Right lobe of liver (tissue), 6 donors: ENCODE measurements around the gene SLC22A6. TPM values are rescaled to one million over a fixed set of nuclear protein-coding genes. Genes with fewer than 3 reads are reported as not detected.

Experiments
- ATAC-seq, 4 donors: fragments of 200-7000 bp; cut with Tn5 transposase; one replicate each; pipeline ENCODE4 v1.9.1; 2020; ENCODE audit warnings: mild to moderate bottlenecking in 4 of 4, moderate library complexity in 4 of 4
- DNase-seq, 3 donors: peaks; one replicate each; pipeline ENCODE4 v3.0.0-alpha.2; 2020
- H3K27ac ChIP-seq, 3 donors: fragments of 200-600 bp; one replicate each; pipeline ENCODE4 v1.8.0; 2022
- H3K27me3 ChIP-seq, 2 donors: fragments of 200-600 bp; one replicate each; pipeline ENCODE4 v1.8.0; 2022
- H3K36me3 ChIP-seq, 4 donors: fragments of 200-600 bp; sonication (generic) in 1 of 4; one replicate each; pipeline versions ENCODE4 v1.5.1 to v1.8.0; 2017 to 2022; ENCODE audit warnings: control low read depth in 1 of 4
- H3K4me1 ChIP-seq, 4 donors: fragments of 200-600 bp; sonication (generic) in 1 of 4; one replicate each; pipeline versions ENCODE4 v1.5.1 to v1.8.0; 2017 to 2022; ENCODE audit warnings: control low read depth in 1 of 4
- H3K4me3 ChIP-seq, 3 donors: fragments of 200-600 bp; one replicate each; pipeline ENCODE4 v1.8.0; 2022
- H3K9me3 ChIP-seq, 4 donors: fragments of 200-600 bp; sonication (generic) in 1 of 4; one replicate each; pipeline versions ENCODE4 v1.5.1 to v1.8.0; 2017 to 2022; ENCODE audit warnings: control low read depth in 1 of 4
- CTCF ChIP-seq, 4 donors: fragments of 200-600 bp in 3 of 4; fragments of 450-650 bp in 1 of 4; IDR thresholded peaks; one replicate each; pipeline versions ENCODE4 v1.5.1 to v1.8.0; 2016 to 2022; ENCODE audit warnings: antibody characterized with exemption in 4 of 4, mild to moderate bottlenecking in 2 of 4
- POLR2A ChIP-seq: fragments of 450-650 bp; IDR thresholded peaks from one replicate; pipeline ENCODE4 v1.6.1; 2017; ENCODE audit warnings: antibody characterized with exemption, mild to moderate bottlenecking
- WGBS: methylation state at CpG from one replicate; pipeline ENCODE4 v1.1.6; 2018; ENCODE audit warnings: low coverage, low lambda C conversion rate; ENCODE audit not compliant: insufficient coverage; ENCODE audit errors: missing lambda C conversion rate; 5-methylcytosine and 5-hydroxymethylcytosine counted together
- intact Hi-C, 2 donors: fragments of 100-400 bp; cut with DNase I; formaldehyde crosslinking; loops; one replicate each; pipeline versions ENCODE4 v1.11.2 to v1.14.1; 2022
- total RNA-seq, 6 experiments: library from RNA; depleted of rRNA in 2 of 6; stranded (reverse); fragments of >200 nt in 2 of 6; fragmentation: NEBNext Ultra II Directional in 3 of 6; extraction: Animal tissue kit (Norgen Biotek cat#: 25700) in 3 of 6; gene quantifications; one replicate each; pipeline versions ENCODE4 v1.1.0 to v1.2.4, GENCODE V29; 2016 to 2023
- donor health status: DM: no; HTN: yes; CAD: no.
- donor health status: DM: no; HTN: no; CAD: no.
- donor health status: DM: no; HTN: no; CAD: no.
- donor health status: DM: no; HTN: yes; CAD: no.
- donor health status: DM: no; HTN: yes; CAD: no.

The SLC22A6 gene
- total RNA-seq, 6 experiments from 2014 or later: not detected

GRCh38 chr11:62974848-62975522, 9.8 kb downstream of the SLC22A6 start:
- 35% methylated on average over 6 of the region's 9 CpGs for WGBS
- DNase-seq: no peak
- no peaks in the 10 kb centered on the region for H3K4me1 ChIP-seq
- H3K27me3 ChIP-seq: no peaks in the 10 kb centered on the region
- no peaks in the 10 kb centered on the region for H3K36me3 ChIP-seq
- intact Hi-C loops: no loop called here
- peak; percentile 33 to 49 (median 46) for ATAC-seq
- H3K9me3 ChIP-seq: no peaks in the 10 kb centered on the region
- H3K4me3 ChIP-seq: no peak overlapping the region
- TF ChIP-seq POLR2A (no peak), CTCF (IDR thresholded peaks at IDR 0.05) (peak in 2 of 4 donors; percentile 14 to 33)
- no peak overlapping the region for H3K27ac ChIP-seq

DNA sequence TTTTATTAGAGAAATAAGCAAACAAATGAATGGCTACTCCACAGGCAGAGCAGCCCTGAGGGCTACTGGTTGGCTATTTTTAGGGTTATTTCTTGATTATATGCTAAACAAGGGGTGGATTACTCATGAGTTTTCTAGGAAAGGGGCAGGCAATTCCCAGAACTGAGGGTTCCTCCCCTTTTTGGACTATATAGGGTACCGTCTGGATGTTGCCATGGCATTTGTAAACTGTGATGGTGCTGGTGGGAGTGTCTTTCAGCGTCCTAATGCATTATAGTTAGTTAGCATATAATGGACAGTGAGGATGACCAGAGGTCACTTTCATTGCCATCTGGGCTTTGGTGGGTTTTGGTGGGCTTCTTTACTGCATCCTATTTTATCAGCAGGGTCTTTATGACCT, 19.2 kb downstream of the SLC22A6 start:
- no peaks in the 10 kb centered on the region for H3K9me3 ChIP-seq
- DNase-seq: no peak
- H3K27me3 ChIP-seq: peaks cover 0 to 6% of the 10 kb centered on the region in 2 donors
- H3K4me3 ChIP-seq: no peak overlapping the region
- TF ChIP-seq POLR2A (no peak), CTCF (IDR thresholded peaks at IDR 0.05) (no peak)
- H3K27ac ChIP-seq: no peak overlapping the region
- no peak for ATAC-seq
- H3K4me1 ChIP-seq: no peaks in the 10 kb centered on the region
- intact Hi-C loops: no loop called here
- H3K36me3 ChIP-seq: no peaks in the 10 kb centered on the region
- WGBS: 50% methylated on average over 2 of the region's 2 CpGs

- no peaks in the 10 kb centered on the region for H3K27me3 ChIP-seq
- no peak for TF ChIP-seq CTCF (IDR thresholded peaks at IDR 0.05)
- no peak for TF ChIP-seq POLR2A
- no peaks in the 10 kb centered on the region for H3K36me3 ChIP-seq
- DNase-seq (no peak), ATAC-seq (no peak)
- H3K4me3 ChIP-seq: no peak overlapping the region
- 61% methylated on average over 3 of the region's 3 CpGs for WGBS
- no peaks in the 10 kb centered on the region for H3K9me3 ChIP-seq
- H3K27ac ChIP-seq: no peak overlapping the region
- H3K4me1 ChIP-seq: no peaks in the 10 kb centered on the region
- intact Hi-C loops: no loop called here
Observed at GRCh38 chr11:62962391-62962790, 22.4 kb downstream of the SLC22A6 start.

- no peaks in the 10 kb centered on the region for H3K27me3 ChIP-seq
- H3K4me1 ChIP-seq: no peaks in the 10 kb centered on the region
- intact Hi-C loops: no loop called here
- H3K36me3 ChIP-seq: no peaks in the 10 kb centered on the region
- ATAC-seq (no peak), DNase-seq (no peak)
- 86% methylated on average over 4 of the region's 4 CpGs for WGBS
- no peak overlapping the region for H3K27ac ChIP-seq
- TF ChIP-seq POLR2A (no peak), CTCF (IDR thresholded peaks at IDR 0.05) (no peak)
- no peak overlapping the region for H3K4me3 ChIP-seq
- H3K9me3 ChIP-seq: no peaks in the 10 kb centered on the region
Observed at GRCh38 chr11:62961017-62961570, 23.7 kb downstream of the SLC22A6 start.
